Measurements from ENCODE around the gene SIRT2. TPM values are rescaled to one million over a fixed set of nuclear protein-coding genes. Genes with fewer than 3 reads are reported as not detected.

The SIRT2 gene
- total RNA-seq, 1 experiment from 2014 or later, result 51.7 TPM

- Mint-ChIP-seq H3K4me1 (ENCODE audit: low read depth, unreplicated experiment) (no peaks in the 10 kb centered on the region), H3K4me3 (ENCODE audit: low read depth, unreplicated experiment) (no peak overlapping the region), H3K36me3 (ENCODE audit: insufficient read depth, unreplicated experiment) (peaks cover 18% of the 10 kb centered on the region), H3K27ac (ENCODE audit: unreplicated experiment) (no peak overlapping the region), H3K27me3 (ENCODE audit: unreplicated experiment) (no peaks in the 10 kb centered on the region), H3K9me3 (ENCODE audit: low read depth, unreplicated experiment) (no peaks in the 10 kb centered on the region)
- TF ChIP-seq CTCF (IDR thresholded peaks at IDR 0.05; ENCODE audit: unreplicated experiment), result no peak
- CTCF ChIA-PET, result no interaction called here
- DNase-seq, result no peak
- intact Hi-C loops (cut with micrococcal nuclease; ENCODE audit: unreplicated experiment), result no loop called here
- BruUV-seq (replicated peaks), result no TSS peak
These were observed 22.2 kb upstream of the SIRT2 start for GRCh38 chr19:38921420-38922274.

DNA sequence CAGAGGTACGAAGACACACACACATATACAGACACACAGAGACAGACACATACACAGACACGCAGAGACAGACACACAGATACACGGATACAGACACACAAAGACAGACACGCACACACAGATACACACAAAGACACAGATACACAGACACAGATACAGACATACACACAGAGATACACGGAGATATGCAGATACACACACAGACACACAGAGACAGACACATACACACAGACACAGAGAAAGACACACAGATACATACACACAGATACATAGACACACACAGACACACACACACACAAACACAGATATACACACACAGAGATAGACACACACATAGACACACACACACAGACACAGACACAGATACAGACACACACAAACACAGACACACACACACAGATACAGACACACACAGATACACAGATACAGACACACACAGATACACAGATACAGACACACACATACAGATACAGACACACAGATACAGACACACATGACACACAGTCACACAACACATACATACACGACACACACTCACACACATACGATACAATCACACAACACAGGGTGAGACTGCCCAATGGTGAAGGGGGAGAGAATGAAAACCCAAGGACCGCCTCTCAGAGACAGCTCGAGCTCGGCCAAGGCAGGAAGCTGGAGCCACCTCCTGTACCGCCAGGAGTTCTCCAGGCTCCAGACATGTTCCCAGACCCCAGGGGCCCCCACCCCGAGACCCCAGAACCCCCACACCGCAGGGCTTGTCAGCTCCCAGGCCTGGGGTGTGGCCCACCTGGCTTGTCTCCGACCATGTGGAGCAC lies 21.4 kb upstream of the SIRT2 start:
- H3K36me3 Mint-ChIP-seq (ENCODE audit: insufficient read depth, unreplicated experiment), result peaks cover 12% of the 10 kb centered on the region
- intact Hi-C loops (cut with micrococcal nuclease; ENCODE audit: unreplicated experiment), result no loop called here
- BruUV-seq (replicated peaks), result no TSS peak
- no peak overlapping the region for H3K4me3 Mint-ChIP-seq (ENCODE audit: low read depth, unreplicated experiment)
- CTCF ChIA-PET, result no interaction called here
- H3K27ac Mint-ChIP-seq (ENCODE audit: unreplicated experiment), result no peak overlapping the region
- no peaks in the 10 kb centered on the region for H3K4me1 Mint-ChIP-seq (ENCODE audit: low read depth, unreplicated experiment)
- H3K27me3 Mint-ChIP-seq (ENCODE audit: unreplicated experiment), result no peaks in the 10 kb centered on the region
- no peak for TF ChIP-seq CTCF (IDR thresholded peaks at IDR 0.05; ENCODE audit: unreplicated experiment)
- DNase-seq, result no peak
- H3K9me3 Mint-ChIP-seq (ENCODE audit: low read depth, unreplicated experiment), result no peaks in the 10 kb centered on the region

- no peak for TF ChIP-seq CTCF (IDR thresholded peaks at IDR 0.05; ENCODE audit: unreplicated experiment)
- BruUV-seq (replicated peaks), result no TSS peak
- H3K4me3 Mint-ChIP-seq (ENCODE audit: low read depth, unreplicated experiment), result no peak overlapping the region
- H3K9me3 Mint-ChIP-seq (ENCODE audit: low read depth, unreplicated experiment), result no peaks in the 10 kb centered on the region
- no peak overlapping the region for H3K27ac Mint-ChIP-seq (ENCODE audit: unreplicated experiment)
- peaks cover 6% of the 10 kb centered on the region for H3K36me3 Mint-ChIP-seq (ENCODE audit: insufficient read depth, unreplicated experiment)
- no peaks in the 10 kb centered on the region for H3K27me3 Mint-ChIP-seq (ENCODE audit: unreplicated experiment)
- no peaks in the 10 kb centered on the region for H3K4me1 Mint-ChIP-seq (ENCODE audit: low read depth, unreplicated experiment)
- intact Hi-C loops (cut with micrococcal nuclease; ENCODE audit: unreplicated experiment), result no loop called here
- DNase-seq, result no peak
- CTCF ChIA-PET, result no interaction called here
These were observed 20.6 kb upstream of the SIRT2 start for GRCh38 chr19:38919837-38920601.

DNA sequence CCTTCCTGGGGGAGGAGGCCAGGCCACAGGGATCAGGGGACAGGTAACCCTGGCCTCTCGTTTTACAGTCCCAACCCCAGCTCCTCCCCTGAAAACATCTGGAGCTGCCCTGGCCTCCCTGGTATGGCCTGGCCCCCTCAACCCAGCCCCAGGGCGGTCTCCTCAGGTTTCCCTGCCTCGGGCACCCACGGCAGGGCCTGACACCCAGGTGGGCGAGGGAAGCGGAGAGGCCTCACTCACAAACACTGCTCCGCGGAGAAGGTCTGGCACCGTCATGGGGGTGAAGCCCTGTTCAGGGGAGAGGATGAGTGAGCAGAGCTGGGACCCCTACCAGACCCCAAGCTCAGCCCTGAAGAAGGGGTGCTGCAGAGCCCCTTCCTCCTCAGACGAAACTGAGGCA lies 19.1 kb upstream of the SIRT2 start:
- CTCF ChIA-PET, result no interaction called here
- no peaks in the 10 kb centered on the region for H3K4me1 Mint-ChIP-seq (ENCODE audit: low read depth, unreplicated experiment)
- no peak for DNase-seq
- no peak for TF ChIP-seq CTCF (IDR thresholded peaks at IDR 0.05; ENCODE audit: unreplicated experiment)
- no peak overlapping the region for H3K27ac Mint-ChIP-seq (ENCODE audit: unreplicated experiment)
- H3K36me3 Mint-ChIP-seq (ENCODE audit: insufficient read depth, unreplicated experiment), result peaks cover 11% of the 10 kb centered on the region
- intact Hi-C loops (cut with micrococcal nuclease; ENCODE audit: unreplicated experiment), result no loop called here
- H3K9me3 Mint-ChIP-seq (ENCODE audit: low read depth, unreplicated experiment), result no peaks in the 10 kb centered on the region
- H3K27me3 Mint-ChIP-seq (ENCODE audit: unreplicated experiment), result no peaks in the 10 kb centered on the region
- no peak overlapping the region for H3K4me3 Mint-ChIP-seq (ENCODE audit: low read depth, unreplicated experiment)
- BruUV-seq (replicated peaks), result no TSS peak
